BLaER1 treated with 17β-estradiol and CSF1 and Interleukin-3, amounts not matched to agents 10 nM and 100 nM (cell line): ENCODE results near the gene CRACDL.

ENCODE experiments used
- H3K27ac ChIP-seq, 11 experiments: shearing (Covaris generic); formaldehyde crosslinking; 2 replicates each; pipeline ENCODE4 v1.8.1; 2022
- H3K27me3 ChIP-seq, 11 experiments: shearing (Covaris generic); formaldehyde crosslinking; 2 replicates each; pipeline ENCODE4 v1.8.1; 2022
- H3K36me3 ChIP-seq, 11 experiments: shearing (Covaris generic); formaldehyde crosslinking; 2 replicates each; pipeline ENCODE4 v1.8.1; 2022
- H3K4me1 ChIP-seq, 10 experiments: shearing (Covaris generic); formaldehyde crosslinking; 2 replicates each; pipeline ENCODE4 v1.8.1; 2022
- H3K4me2 ChIP-seq, 11 experiments: shearing (Covaris generic); formaldehyde crosslinking; 2 replicates each; pipeline ENCODE4 v1.8.1; 2022
- H3K4me3 ChIP-seq, 10 experiments: shearing (Covaris generic); formaldehyde crosslinking; 2 replicates each; pipeline ENCODE4 v1.8.1; 2022
- H3K9ac ChIP-seq, 11 experiments: shearing (Covaris generic); formaldehyde crosslinking; 2 replicates each; pipeline ENCODE4 v1.8.1; 2022
- H3K9me3 ChIP-seq, 11 experiments: shearing (Covaris generic); formaldehyde crosslinking; replicated peaks in 1 of 11; 2 replicates each; pipeline ENCODE4 v1.8.1; 2022
- H4K20me1 ChIP-seq, 11 experiments: shearing (Covaris generic); formaldehyde crosslinking; 2 replicates each; pipeline ENCODE4 v1.8.1; 2022
- Cebpa-rat ChIP-seq, 11 experiments: shearing (Covaris generic); IDR thresholded peaks; 2 replicates each; pipeline ENCODE4 v1.8.1; 2022

CRACDL gene

GRCh38 chr2:98861601-98862000 lies 74.4 kb downstream of the CRACDL start:
- no peak overlapping the region for H3K9ac ChIP-seq
- no peaks in the 10 kb centered on the region for H3K27me3 ChIP-seq
- no peak overlapping the region for H3K4me3 ChIP-seq
- no peak overlapping the region for H3K4me2 ChIP-seq
- H3K9me3 ChIP-seq, result peaks cover 37 to 61% (median 45%) of the 10 kb centered on the region in 11 experiments
- no peaks in the 10 kb centered on the region for H3K36me3 ChIP-seq
- no peak overlapping the region for H3K27ac ChIP-seq
- H3K4me1 ChIP-seq, result no peaks in the 10 kb centered on the region
- H4K20me1 ChIP-seq, result no peaks in the 10 kb centered on the region
- TF ChIP-seq Cebpa-rat (IDR thresholded peaks at IDR 0.05), result no peak

- Histone ChIP-seq H3K36me3 (no peaks in the 10 kb centered on the region), H3K27me3 (no peaks in the 10 kb centered on the region)
These were observed 76.7 kb downstream of the CRACDL start for GRCh38 chr2:98859323-98859722.

GRCh38 chr2:98857001-98857400 lies 79.0 kb downstream of the CRACDL start:
- no peaks in the 10 kb centered on the region for H3K36me3 ChIP-seq
- H3K27ac ChIP-seq, result no peak overlapping the region
- TF ChIP-seq Cebpa-rat (IDR thresholded peaks at IDR 0.05), result no peak
- no peaks in the 10 kb centered on the region for H4K20me1 ChIP-seq
- no peaks in the 10 kb centered on the region for H3K27me3 ChIP-seq
- no peak overlapping the region for H3K4me2 ChIP-seq
- no peak overlapping the region for H3K4me3 ChIP-seq
- no peak overlapping the region for H3K9ac ChIP-seq
- peaks cover 30 to 54% (median 44%) of the 10 kb centered on the region in 11 experiments for H3K9me3 ChIP-seq
- H3K4me1 ChIP-seq, result no peaks in the 10 kb centered on the region

More at GRCh38 chr2:98859323-98859722, 76.7 kb downstream of the CRACDL start:
- Histone ChIP-seq H4K20me1 (no peaks in the 10 kb centered on the region), H3K9me3 (peaks cover 42 to 71% (median 53%) of the 10 kb centered on the region in 11 experiments), H3K4me2 (no peak overlapping the region), H3K4me3 (no peak overlapping the region), H3K27ac (no peak overlapping the region), H3K9ac (no peak overlapping the region), H3K4me1 (no peaks in the 10 kb centered on the region)
- TF ChIP-seq Cebpa-rat (IDR thresholded peaks at IDR 0.05), result no peak

GRCh38 chr2:98854682-98855081 lies 81.3 kb downstream of the CRACDL start:
- Histone ChIP-seq H3K27me3 (no peaks in the 10 kb centered on the region), H3K4me1 (no peaks in the 10 kb centered on the region), H3K36me3 (no peaks in the 10 kb centered on the region), H3K9me3 (peaks cover 21 to 38% (median 30%) of the 10 kb centered on the region in 11 experiments; a peak in 20 of 22 replicates), H3K4me2 (no peak overlapping the region), H3K27ac (no peak overlapping the region), H3K4me3 (no peak overlapping the region), H3K9ac (no peak overlapping the region), H4K20me1 (no peaks in the 10 kb centered on the region)
- TF ChIP-seq Cebpa-rat (IDR thresholded peaks at IDR 0.05), result no peak

GRCh38 chr2:98852932-98853331 lies 83.1 kb downstream of the CRACDL start:
- Histone ChIP-seq H3K36me3 (no peaks in the 10 kb centered on the region), H3K9me3 (peaks cover 5 to 21% (median 13%) of the 10 kb centered on the region in 11 experiments; a peak in 15 of 22 replicates), H3K27me3 (no peaks in the 10 kb centered on the region), H3K4me2 (no peak overlapping the region), H3K27ac (no peak overlapping the region), H3K4me3 (no peak overlapping the region), H4K20me1 (no peaks in the 10 kb centered on the region), H3K4me1 (no peaks in the 10 kb centered on the region), H3K9ac (no peak overlapping the region)
- no peak for TF ChIP-seq Cebpa-rat (IDR thresholded peaks at IDR 0.05)

DNA sequence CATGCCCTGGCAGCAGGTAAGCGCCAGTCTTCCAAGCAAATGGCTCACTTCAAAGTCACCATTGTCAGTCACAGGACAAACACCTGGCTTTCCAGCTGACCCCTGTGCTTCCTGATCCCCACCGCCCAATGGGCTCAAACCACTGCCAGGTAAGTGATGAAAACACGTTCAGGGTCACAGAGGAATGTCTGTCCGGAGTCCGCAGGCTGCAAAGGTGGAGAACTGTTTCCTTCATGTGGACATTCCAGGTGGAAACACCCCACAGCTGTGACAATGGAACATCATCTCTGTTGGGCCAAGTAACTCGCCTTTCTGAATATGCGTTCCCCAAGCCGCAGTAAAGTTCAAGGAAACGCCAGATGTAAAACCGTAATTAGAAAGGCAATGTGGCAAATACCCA lies 86.0 kb downstream of the CRACDL start:
- no peak overlapping the region for H3K4me2 ChIP-seq
- no peaks in the 10 kb centered on the region for H3K36me3 ChIP-seq
- no peak overlapping the region for H3K9ac ChIP-seq
- H3K27ac ChIP-seq, result no peak overlapping the region
- no peaks in the 10 kb centered on the region for H4K20me1 ChIP-seq
- no peaks in the 10 kb centered on the region for H3K27me3 ChIP-seq
- no peaks in the 10 kb centered on the region for H3K4me1 ChIP-seq
- no peak for TF ChIP-seq Cebpa-rat (IDR thresholded peaks at IDR 0.05)
- H3K9me3 ChIP-seq, result no peaks in the 10 kb centered on the region
- no peak overlapping the region for H3K4me3 ChIP-seq

DNA sequence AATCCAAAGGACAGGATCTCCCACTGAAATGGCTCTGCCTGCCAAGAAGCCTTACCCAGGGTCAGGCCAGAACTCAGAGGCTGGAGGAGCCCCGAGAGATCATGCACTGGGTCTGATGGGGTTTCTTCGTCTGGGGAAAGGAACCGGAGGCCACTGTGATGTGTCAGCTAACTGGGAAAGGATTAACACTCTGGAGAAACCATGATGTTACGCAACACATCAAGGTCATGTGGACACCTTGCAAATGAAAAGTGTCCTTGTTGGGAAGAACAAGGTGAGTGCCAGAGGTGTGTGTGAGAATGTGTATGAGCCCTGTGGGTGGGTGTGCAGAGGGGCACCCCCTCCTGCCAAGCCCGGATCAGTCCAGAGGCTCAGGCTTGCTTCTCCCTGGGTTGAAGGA lies 86.9 kb downstream of the CRACDL start:
- no peak overlapping the region for H3K4me3 ChIP-seq
- no peaks in the 10 kb centered on the region for H3K9me3 ChIP-seq
- no peaks in the 10 kb centered on the region for H3K4me1 ChIP-seq
- H4K20me1 ChIP-seq, result no peaks in the 10 kb centered on the region
- no peak overlapping the region for H3K9ac ChIP-seq
- H3K4me2 ChIP-seq, result no peak overlapping the region
- H3K27ac ChIP-seq, result no peak overlapping the region
- no peaks in the 10 kb centered on the region for H3K27me3 ChIP-seq
- TF ChIP-seq Cebpa-rat (IDR thresholded peaks at IDR 0.05), result peak in 9 of 11 experiments; percentile 29 to 88 (median 55); a peak in 9 of 22 replicates
- H3K36me3 ChIP-seq, result no peaks in the 10 kb centered on the region

- H3K4me3 ChIP-seq, result no peak overlapping the region
- no peaks in the 10 kb centered on the region for H4K20me1 ChIP-seq
- H3K9ac ChIP-seq, result no peak overlapping the region
- H3K36me3 ChIP-seq, result no peaks in the 10 kb centered on the region
- H3K4me1 ChIP-seq, result no peaks in the 10 kb centered on the region
- H3K27me3 ChIP-seq, result no peaks in the 10 kb centered on the region
- H3K27ac ChIP-seq, result no peak overlapping the region
- no peaks in the 10 kb centered on the region for H3K9me3 ChIP-seq
- TF ChIP-seq Cebpa-rat (IDR thresholded peaks at IDR 0.05), result no peak
- no peak overlapping the region for H3K4me2 ChIP-seq
These were observed 88.2 kb downstream of the CRACDL start for GRCh38 chr2:98847853-98848252.

GRCh38 chr2:98846041-98846440 lies 90.0 kb downstream of the CRACDL start:
- no peaks in the 10 kb centered on the region for H4K20me1 ChIP-seq
- no peaks in the 10 kb centered on the region for H3K36me3 ChIP-seq
- H3K9me3 ChIP-seq, result no peaks in the 10 kb centered on the region
- H3K4me2 ChIP-seq, result no peak overlapping the region
- no peak overlapping the region for H3K4me3 ChIP-seq
- no peak for TF ChIP-seq Cebpa-rat (IDR thresholded peaks at IDR 0.05)
- no peak overlapping the region for H3K9ac ChIP-seq
- H3K27me3 ChIP-seq, result no peaks in the 10 kb centered on the region
- no peaks in the 10 kb centered on the region for H3K4me1 ChIP-seq
- H3K27ac ChIP-seq, result no peak overlapping the region

- Histone ChIP-seq H3K27me3 (no peaks in the 10 kb centered on the region), H3K9me3 (no peaks in the 10 kb centered on the region)
- TF ChIP-seq Cebpa-rat (IDR thresholded peaks at IDR 0.05), result no peak
These were observed 93.9 kb downstream of the CRACDL start for GRCh38 chr2:98842136-98842535.

More at GRCh38 chr2:98842136-98842535, 93.9 kb downstream of the CRACDL start:
- Histone ChIP-seq H3K4me3 (no peak overlapping the region), H3K9ac (no peak overlapping the region), H3K27ac (no peak overlapping the region), H3K4me2 (no peak overlapping the region), H4K20me1 (no peaks in the 10 kb centered on the region), H3K4me1 (peaks cover 0 to 5% (median 1%) of the 10 kb centered on the region in 10 experiments; a peak in 5 of 20 replicates), H3K36me3 (no peaks in the 10 kb centered on the region)
